GM20000 (cell line): Measurements from ENCODE around the gene MET.
"Not testable (repeated sequence)": the region's sequence is repeated elsewhere in the genome, so short reads cannot be mapped to it uniquely, and the experiment has no call there.

ENCODE experiments used
- DNase-seq: peaks from one replicate; pipeline ENCODE4 v3.0.0; 2012; ENCODE audit warnings: low spot score
- CTCF ChIP-seq: IDR thresholded peaks from 2 replicates; pipeline ENCODE4 v1.5.1; 2012; ENCODE audit warnings: mild to moderate bottlenecking, control low read depth; ENCODE audit errors: extremely low read depth, missing control alignments

MET gene

DNA sequence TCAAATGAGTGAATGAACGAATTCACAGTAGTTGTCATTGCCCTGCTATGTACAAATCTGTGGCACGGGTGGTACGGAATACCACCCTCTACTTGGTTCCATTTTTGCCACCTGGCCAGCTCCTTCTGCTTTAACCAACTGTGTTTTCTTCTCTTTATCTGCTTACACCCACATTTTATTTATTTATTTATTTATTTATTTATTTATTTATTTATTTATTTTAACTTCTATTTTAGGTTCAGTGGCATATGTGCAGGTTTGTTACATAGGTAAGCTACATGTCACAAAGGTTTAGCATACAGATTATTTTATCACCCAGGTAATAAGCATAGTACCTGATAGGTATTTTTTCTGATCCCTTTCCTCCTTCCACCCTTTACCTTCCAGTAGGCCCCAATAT is 148.2 kb downstream of the MET start:
- no peak for DNase-seq
- TF ChIP-seq CTCF, result no peak

DNA sequence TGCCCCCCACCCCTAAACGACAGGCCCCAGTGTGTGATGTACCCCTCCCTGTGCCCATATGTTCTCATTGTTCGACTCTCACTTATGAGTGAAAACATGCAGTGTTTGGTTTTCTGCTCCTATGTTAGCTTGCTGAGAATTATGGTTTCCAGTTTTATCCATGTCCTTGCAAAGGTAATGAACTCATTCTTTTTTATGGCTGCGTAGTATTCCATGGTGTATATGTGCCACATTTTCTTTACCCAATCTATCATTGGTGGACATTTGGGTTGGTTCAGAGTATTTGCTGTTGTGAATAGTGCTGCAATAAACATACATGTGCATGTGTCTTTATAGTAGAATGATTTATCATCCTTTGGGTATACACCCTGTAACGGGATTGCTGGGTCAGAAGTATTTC is 149.7 kb downstream of the MET start:
- not testable (repeated sequence) for DNase-seq

DNA sequence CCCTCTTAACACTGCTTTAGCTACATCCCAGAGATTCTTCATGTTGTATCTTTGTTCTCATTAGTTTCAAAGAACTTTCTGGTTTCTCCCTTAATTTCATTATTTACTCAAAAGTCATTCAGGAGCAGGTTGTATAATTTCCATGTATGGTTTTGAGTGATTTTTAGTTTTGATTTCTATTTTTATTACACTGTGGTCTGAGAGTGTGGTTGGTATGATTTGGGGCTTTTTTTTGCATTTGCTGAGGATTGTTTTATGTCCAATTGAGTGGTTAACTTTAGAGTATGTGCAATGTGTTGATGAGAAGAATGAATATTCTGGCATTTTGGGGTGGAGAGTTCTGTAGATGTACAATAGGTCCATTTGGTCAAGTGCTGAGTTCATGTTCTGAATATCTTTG is 152.5 kb downstream of the MET start:
- TF ChIP-seq CTCF, result no peak
- no peak for DNase-seq

- TF ChIP-seq CTCF, result no peak
- no peak for DNase-seq
These were observed 156.3 kb downstream of the MET start for GRCh38 chr7:116828281-116828680.

DNA sequence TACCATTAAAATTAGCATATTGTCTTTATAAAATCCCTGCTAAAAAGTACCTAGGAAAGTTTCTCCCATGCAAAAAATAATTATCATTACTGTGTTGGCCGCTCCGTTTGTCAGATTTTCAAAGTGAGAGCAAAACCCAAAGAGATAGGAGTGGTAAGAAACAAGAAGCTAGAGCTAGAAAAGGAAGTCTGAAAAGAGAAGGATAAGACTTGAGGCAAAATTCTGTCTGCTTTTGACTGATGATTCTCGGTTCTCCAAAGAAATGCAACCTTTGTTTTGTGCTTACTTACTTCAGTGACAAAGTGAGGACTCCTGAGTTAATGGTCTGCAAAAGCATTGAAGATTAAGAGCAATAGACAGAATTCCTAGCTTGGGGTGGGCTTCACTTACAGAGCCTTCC is 157.0 kb downstream of the MET start:
- no peak for TF ChIP-seq CTCF
- no peak for DNase-seq

- TF ChIP-seq CTCF, result no peak
- DNase-seq, result no peak
These were observed 157.5 kb downstream of the MET start for GRCh38 chr7:116829493-116829892.

- TF ChIP-seq CTCF, result no peak
- no peak for DNase-seq
These were observed 160.7 kb downstream of the MET start for GRCh38 chr7:116832692-116833091.

DNA sequence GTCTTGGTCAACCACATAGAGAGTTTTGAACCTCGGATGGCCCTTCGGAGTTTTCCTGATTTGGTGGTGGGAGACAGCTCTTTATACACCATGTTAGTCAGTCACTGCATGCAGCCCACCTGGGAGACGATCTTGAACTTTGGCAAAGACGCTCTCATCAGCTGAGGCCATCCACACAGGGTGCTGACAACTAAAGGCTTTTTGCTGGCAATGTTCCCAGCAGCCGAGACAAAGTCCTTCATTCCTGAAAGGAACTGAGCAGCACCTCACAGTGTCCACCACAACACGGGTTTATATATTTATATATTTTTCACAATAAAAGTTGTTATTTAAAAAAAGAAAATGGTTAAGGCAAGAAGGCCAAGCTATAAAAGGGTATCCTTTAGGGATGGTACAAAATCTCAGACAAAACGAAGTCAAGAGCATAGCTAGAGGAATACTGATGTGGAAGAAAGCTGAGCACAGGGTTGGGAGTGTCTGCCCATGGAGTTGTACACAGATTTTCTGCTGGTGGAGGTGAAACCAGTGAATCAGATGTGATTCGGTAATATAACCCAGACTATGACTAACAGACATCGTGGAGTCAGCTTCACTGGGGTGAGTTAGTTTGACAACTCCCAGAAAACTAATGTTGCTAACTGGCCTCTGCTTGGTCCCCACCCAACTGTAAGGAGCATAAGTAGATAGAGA is 163.0 kb downstream of the MET start:
- no peak for TF ChIP-seq CTCF
- DNase-seq, result no peak
